Hematopoietic multipotent progenitor cell treated with erythropoietin and hydrocortisone succinate and interleukin-3 and kit ligand, for 15 days (in vitro differentiated cells): ENCODE data around the gene CARD10.
"Not testable (repeated sequence)": the region's sequence is repeated elsewhere in the genome, so short reads cannot be mapped to it uniquely, and the experiment has no call there.

ENCODE experiments used
- DNase-seq: peaks from one replicate; pipeline ENCODE4 v3.0.0-alpha.2; 2015; ENCODE audit warnings: low spot score

Gene CARD10

DNA sequence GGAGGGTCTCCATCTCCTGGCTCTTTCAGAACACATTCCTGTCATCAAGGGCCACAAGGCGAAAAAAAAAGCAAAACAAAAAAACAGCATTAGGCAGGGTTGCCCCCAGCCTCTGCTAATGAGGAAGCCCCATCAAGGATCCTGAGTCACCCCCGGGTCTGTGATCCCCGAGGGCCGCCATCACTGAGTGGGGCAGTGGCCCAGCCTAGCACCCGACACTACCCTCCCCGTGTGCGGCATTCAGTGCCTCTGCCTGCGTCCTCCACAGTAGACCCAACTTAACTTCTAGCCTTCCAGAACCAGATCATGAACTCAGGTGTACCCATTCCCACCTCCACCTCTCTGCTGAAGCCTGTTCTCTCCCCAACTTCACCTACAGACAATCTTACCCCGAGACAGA, 34.5 kb upstream of the CARD10 start:
- no peak for DNase-seq

DNA sequence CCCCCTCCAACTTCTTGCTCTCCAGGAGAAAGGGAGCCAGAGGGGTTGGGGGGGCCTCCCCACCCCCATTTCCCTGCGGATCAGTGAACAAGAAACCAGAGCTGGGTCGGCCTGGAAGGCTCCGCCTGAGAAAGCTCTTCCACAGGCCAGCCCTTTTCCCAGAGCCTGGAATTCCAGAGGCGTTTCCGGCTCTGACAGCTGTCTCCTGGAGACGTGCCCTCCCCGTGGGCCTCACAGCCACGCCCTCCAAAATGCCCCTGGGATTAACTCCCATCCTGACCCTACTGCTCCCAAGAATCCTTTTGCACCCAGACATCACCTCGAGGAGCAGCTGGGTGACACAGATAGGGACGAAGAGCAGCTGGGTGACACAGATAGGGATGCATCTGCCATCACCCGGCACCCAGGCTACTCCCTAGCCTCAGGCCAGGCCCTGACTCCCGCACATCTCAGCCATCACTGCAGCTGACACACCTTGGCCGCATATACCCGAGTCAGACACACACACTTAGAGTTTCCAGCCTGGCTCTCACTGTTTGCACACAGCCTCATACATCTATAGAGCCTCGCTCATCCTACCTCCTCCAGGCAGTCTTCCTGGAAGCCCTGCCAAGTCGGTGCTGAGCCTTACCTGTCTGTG, 33.4 kb upstream of the CARD10 start:
- peak; percentile 57 for DNase-seq

- no peak for DNase-seq
Measured at GRCh38 chr22:37551981-37552380, 32.8 kb upstream of the CARD10 start.

DNA sequence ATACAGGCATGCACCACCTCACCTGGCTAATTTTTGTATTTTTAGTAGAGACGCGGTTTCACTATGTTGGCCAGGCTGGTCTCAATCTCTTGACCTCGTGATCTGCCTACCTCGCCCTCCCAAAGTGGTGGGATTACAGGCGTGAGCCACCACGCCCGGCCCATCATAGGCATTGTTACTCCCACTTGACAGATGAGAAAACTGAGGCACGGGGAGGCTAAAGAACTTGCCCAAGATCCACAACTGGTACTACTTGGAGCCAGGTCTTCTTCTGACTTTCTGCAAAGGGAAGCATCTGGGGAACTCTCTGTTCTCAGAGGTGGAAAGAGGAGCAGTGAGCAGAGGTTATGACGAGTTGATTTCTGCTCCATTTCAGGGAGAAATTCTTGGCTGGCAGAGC, 31.7 kb upstream of the CARD10 start:
- not testable (repeated sequence) for DNase-seq

DNA sequence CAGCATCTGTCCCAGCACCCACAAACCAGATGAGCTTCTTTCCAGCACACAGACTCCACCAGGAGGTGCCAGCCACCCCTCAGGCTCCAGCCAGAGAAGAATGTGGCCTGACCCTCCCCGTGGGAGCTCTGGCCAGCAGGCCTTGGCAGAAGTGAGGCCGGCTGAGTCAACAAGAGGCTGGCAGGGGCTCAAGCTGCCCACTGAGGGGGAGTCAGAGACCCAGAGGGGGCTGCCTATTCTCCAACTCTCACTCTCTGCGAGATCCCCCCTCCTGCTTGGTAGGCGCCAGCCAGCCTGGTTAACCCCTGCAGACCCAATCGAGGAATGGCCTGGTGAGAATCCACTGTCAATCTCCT, 30.5 kb upstream of the CARD10 start:
- DNase-seq = no peak

DNA sequence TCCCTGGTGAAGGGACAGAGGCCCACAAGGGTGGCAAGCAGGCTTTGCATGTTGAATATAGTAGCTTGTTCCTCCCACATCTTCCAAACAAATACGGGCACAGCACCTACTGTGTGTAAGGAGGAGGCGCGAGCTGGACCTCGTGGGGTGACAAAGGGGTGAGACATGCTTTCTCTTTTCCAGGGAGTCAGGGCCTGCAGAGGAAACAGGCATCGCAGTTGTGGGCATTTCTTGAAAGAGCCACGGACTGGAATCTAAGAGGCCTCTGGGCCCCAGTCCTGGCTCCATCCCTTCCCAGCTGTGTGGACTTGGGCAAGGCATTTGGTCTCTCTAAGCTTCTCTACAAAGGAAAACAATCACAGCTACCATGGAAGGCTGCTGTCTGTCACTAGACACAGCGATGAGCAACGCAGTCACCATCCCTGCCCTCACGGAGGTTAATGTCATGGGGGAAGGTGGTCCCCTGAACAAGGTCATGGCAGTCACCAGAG, 28.1 kb upstream of the CARD10 start:
- DNase-seq = no peak

- no peak for DNase-seq
Measured at GRCh38 chr22:37546437-37547250, 27.4 kb upstream of the CARD10 start.

DNA sequence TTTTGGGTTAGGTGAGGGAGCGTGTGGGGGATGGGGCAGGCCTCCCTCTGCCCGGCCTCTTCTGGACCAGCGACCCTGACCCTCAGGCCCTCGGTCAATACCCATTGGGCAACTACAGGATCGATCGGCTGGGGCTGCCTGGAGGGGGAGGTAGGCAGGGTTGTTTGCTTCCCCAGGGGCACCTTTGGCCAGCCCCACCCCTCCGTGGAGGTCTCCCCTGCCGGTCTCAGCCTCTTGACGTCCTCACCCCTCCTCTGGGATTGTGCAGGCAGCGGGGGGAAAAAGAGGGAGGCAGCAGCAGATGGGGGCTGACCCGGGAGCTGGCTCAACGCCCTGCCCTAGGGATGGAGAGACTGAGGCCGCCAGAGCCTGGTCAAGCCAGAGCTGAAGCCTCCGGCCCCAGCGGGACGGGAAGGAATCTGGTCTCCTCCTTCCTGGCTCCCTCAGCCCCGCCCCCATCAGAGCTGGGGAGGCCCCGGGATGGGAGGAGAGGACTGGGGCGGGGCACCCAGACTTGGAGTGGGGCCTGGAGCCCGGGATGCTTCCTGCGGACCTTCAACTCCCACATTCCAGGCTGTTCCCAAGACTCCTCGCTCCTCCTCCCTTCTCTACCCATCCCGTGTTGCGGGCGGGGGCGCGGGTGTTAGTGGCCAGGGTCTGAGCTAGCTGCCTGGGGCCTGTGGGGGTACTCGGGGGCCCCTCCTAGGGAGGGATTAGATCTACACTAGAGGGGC, 26.7 kb upstream of the CARD10 start:
- no peak for DNase-seq

- DNase-seq = peak; percentile 30
Measured at GRCh38 chr22:37544955-37545702, 25.9 kb upstream of the CARD10 start.

GRCh38 chr22:37542959-37543358, 23.7 kb upstream of the CARD10 start:
- no peak for DNase-seq

- not testable (repeated sequence) for DNase-seq
Measured at GRCh38 chr22:37542416-37542815, 23.2 kb upstream of the CARD10 start.

DNA sequence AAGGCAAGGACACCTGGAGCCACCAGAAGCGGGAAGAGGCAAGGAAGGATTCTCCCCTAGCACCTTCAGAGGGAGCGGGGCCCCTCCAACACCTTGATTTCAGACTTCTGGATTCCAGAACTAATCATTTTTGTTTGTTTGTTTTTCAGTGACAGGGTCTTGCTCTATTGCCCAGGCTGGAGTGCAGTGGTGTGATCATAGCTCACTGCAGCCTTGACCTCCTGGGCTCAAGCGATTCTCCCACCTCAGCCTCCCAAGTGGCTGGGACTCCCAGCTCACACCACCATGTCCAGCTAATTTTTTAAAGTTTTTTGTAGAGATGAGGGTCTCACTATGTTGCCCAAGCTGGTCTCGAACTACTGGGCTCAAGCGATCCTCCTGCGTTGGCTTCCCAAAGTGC, 20.6 kb upstream of the CARD10 start:
- DNase-seq = not testable (repeated sequence)

GRCh38 chr22:37538590-37539357, 19.6 kb upstream of the CARD10 start:
- DNase-seq = peak; percentile 78

GRCh38 chr22:37535159-37535558, 15.9 kb upstream of the CARD10 start:
- DNase-seq = no peak

DNA sequence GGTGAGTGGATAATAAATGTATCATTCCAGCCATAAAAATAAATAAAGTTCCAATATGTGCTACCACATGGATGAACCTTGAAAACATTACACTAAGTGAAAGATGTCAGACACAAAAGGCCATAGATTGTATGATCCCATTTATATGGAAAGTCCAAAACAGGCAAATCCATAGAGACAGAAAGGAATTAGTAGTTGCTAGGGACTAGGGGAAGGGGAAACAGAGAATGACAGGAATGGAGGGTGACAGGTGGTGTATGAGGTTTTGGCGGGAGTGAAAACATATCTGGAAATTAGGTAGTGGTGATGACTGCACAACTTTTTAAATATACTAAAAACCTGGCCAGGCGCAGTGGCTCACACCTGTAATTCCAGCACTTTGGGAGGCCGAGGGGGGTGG, 15.2 kb upstream of the CARD10 start:
- no peak for DNase-seq

DNA sequence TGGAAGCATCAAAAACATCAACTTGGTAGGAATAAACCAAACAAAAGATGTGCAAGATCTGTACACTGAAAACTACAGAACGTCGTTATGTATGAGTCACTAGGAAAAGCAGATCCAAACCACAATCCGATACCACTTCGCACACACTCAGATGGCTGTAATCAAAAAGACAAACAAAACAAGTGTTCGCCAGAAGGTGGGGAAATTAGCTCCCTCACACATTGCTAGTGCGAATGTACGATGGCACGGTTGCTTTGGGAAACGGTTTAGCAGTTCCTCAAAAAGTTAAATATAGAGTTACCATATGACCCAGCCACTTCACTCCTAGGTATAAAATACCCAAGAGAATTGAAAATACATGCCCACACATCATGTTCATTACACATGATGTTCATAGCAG, 14.8 kb upstream of the CARD10 start:
- DNase-seq = no peak

- no peak for DNase-seq
Measured at GRCh38 chr22:37529652-37530345, 10.6 kb upstream of the CARD10 start.

GRCh38 chr22:37527952-37528351, 8.7 kb upstream of the CARD10 start:
- DNase-seq = not testable (repeated sequence)

DNA sequence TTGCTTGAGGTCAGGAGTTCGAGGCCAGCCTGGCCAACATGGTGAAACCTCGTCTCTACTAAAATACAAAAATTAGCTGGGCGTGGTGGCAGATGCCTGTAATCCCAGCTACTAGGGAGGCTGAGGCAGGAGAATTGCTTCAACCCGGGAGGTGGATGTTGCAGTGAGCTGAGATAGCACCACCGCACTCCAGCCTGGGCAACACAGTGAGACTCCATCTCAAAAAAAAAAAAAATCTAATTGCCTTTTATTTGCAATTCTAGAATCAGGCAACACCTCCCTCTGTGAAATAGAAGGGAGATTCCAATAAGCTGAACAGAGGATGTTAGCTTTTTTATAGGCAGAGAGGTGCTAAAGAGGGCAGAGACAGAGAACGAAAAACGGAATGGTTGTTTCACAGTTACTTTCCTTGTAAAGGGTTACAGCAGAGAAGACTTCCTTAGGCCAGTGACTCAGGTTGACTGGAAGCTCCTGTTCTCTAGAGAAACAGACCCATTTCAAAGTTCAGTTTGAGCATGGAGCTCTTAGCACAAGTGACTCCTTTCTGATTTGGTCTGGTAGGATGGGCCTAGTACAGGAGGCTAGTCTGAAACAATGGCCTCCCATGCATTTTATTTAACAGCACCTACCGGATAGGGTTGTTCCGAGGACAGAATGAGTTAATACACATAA, 8.0 kb upstream of the CARD10 start:
- DNase-seq = not testable (repeated sequence)

- DNase-seq = no peak
Measured at GRCh38 chr22:37526376-37526775, 7.2 kb upstream of the CARD10 start.
